Measurements from ENCODE around the gene UTF1. TPM values are rescaled to one million over a fixed set of nuclear protein-coding genes. Genes with fewer than 3 reads are reported as not detected.
A peak's percentile ranks its signal among the peaks of the same experiment; 100 is the strongest.

The UTF1 gene
- polyA plus RNA-seq, 3 donors = 0.14 to 0.48 (median 0.24) TPM

DNA sequence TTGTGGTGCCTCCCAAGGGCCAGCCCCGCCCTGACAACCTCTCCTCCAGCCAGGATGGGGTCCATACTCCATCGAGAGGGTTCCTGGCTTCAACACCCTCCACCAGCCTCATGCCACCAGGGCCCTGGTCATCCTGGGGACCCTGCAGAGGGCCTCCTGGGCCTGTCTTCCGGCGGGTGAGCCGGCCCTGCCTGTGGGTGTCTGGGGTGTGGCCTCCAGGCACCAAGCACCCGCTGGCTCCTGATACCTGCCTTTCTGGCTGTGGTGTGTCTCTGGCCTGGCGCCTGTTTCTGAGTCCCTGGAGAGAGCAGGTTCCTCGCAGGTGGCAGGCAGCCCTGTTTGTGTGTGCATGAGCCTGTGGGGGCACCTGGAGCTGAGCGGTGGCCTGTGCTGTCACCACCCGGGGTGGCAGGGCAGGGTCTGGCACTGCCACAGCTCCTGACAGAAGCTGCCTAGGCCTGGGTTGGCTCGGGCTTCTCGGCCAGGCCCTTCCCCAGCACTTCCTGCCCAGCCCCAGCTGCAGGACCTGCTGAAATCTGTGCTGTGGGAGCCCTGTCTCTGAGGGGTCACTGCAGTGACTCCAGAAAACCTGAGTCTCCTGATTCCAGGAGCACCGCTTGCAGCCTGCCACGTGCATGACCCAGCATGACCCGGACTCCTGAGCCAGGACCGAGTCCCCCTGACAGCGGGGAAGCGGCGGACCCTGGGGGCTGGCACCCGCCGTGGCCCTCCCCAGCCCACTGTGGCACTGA lies 28.2 kb downstream of the UTF1 start:
- Histone ChIP-seq H3K9ac (ENCODE audit: insufficient read depth, low read length, poor library complexity, severe bottlenecking) (peak overlapping the region; percentile 78), H3K4me2 (replicated peaks; ENCODE audit: extremely low read depth, low read length, poor library complexity, severe bottlenecking) (peak overlapping the region; percentile 69), H3K4me3 (replicated peaks in 1 of 3; ENCODE audit: low read depth in 2 of 3, low read length in 3 of 3) (peak overlapping the region in 1 of 3 experiments; percentile 66), H3K36me3 (replicated peaks in 1 of 2; ENCODE audit: control insufficient read depth in 1 of 2, insufficient read depth in 2 of 2, low read length in 2 of 2) (peaks cover 9% of the 10 kb centered on the region in 2 donors), H3K9me3 (replicated peaks in 1 of 2; ENCODE audit: control insufficient read depth in 1 of 2, insufficient read depth in 1 of 2, low read length in 2 of 2) (no peaks in the 10 kb centered on the region), H2AFZ (ENCODE audit: insufficient read depth, low read depth, low read length, poor library complexity, severe bottlenecking) (peak overlapping the region; percentile 48), H3K27ac (ENCODE audit: low read depth in 1 of 2, low read length in 2 of 2) (peak overlapping the region; percentile 94 to 97), H4K20me1 (ENCODE audit: insufficient read depth, low read length) (no peaks in the 10 kb centered on the region), H3K4me1 (ENCODE audit: control insufficient read depth in 1 of 2, insufficient read depth in 2 of 2, low read length in 2 of 2) (peaks cover 74 to 86% of the 10 kb centered on the region in 2 donors), H3K27me3 (ENCODE audit: control insufficient read depth in 2 of 2, insufficient read depth in 2 of 2, low read length in 2 of 2) (no peaks in the 10 kb centered on the region), H3K79me2 (ENCODE audit: insufficient read depth, low read length) (no peaks in the 10 kb centered on the region)
- peaks cover 0 to 6% (median 2%) of the 10 kb centered on the region in 3 donors for H3K27me3 Mint-ChIP-seq (ENCODE audit: low read depth in 3 of 3)
- H3K27ac Mint-ChIP-seq = peak overlapping the region; percentile 95 to 99 (median 98)
- TF ChIP-seq, protein P1, sequence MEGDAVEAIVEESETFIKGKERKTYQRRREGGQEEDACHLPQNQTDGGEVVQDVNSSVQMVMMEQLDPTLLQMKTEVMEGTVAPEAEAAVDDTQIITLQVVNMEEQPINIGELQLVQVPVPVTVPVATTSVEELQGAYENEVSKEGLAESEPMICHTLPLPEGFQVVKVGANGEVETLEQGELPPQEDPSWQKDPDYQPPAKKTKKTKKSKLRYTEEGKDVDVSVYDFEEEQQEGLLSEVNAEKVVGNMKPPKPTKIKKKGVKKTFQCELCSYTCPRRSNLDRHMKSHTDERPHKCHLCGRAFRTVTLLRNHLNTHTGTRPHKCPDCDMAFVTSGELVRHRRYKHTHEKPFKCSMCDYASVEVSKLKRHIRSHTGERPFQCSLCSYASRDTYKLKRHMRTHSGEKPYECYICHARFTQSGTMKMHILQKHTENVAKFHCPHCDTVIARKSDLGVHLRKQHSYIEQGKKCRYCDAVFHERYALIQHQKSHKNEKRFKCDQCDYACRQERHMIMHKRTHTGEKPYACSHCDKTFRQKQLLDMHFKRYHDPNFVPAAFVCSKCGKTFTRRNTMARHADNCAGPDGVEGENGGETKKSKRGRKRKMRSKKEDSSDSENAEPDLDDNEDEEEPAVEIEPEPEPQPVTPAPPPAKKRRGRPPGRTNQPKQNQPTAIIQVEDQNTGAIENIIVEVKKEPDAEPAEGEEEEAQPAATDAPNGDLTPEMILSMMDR (IDR thresholded peaks at IDR 0.05) = no peak
- 10% methylated on average over 19 of the region's 21 CpGs for WGBS (ENCODE audit: insufficient coverage)
- no peaks in the 10 kb centered on the region for H3K9me3 Mint-ChIP-seq
- H3K4me1 Mint-ChIP-seq = peaks cover 72% of the 10 kb centered on the region
- peaks cover 7 to 12% of the 10 kb centered on the region in 2 donors for H3K36me3 Mint-ChIP-seq
- intact Hi-C loops (cut with micrococcal nuclease) = loop anchor here (2.0 to 10.0 kb wide), 5 partner anchors 21 to 246 kb away; partner anchors contain the start of genes TUBGCP2 (in 1 of the 2) and ZNF511 (in 1 of the 2)
- peak; percentile 43 to 57 (median 51) for DNase-seq
- H3K4me3 Mint-ChIP-seq = peak overlapping the region in 1 of 2 donors; percentile 69

DNA sequence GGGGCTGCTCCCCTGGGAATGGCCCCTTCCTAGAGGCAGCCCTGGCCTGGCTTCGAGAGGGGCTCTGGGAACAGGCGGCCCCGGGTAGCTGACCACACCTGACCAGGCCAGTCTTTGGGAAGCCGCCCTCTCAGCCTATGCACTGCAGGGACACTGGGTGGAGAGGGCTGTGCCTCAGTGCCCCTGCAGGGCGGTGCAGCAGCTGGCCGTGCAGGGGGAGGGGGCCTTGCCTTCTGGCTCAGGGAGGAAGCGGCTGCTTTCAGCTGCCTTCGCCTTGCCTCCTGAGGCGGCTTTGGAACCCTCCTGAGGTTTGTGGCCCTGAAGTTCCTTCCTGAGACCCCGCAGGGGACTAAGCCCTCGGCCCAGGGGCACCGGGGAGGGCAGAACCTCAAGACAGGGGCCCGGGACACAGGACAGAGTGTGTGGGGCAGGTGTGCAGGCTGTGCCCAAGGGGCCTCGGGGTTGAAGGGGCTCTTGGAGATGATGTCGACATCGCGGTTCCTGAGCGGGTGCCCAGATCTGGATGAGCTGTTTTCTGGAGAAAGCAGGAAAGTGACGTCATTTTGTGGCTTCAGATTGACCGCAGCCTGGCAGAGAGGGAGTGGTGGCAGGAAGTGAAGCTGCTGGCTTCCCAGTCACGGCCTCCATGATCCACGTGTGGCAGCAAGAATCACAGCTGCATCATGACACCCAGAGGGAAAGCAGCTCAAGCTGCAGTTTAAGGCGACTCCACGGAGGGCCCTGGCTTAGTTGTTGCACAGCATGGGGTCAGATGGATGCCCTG lies 29.0 kb downstream of the UTF1 start:
- Histone ChIP-seq H3K4me2 (replicated peaks; ENCODE audit: extremely low read depth, low read length, poor library complexity, severe bottlenecking) (peak overlapping the region; percentile 69), H3K36me3 (replicated peaks in 1 of 2; ENCODE audit: control insufficient read depth in 1 of 2, insufficient read depth in 2 of 2, low read length in 2 of 2) (peaks cover 9 to 15% of the 10 kb centered on the region in 2 donors), H3K4me3 (replicated peaks in 1 of 3; ENCODE audit: low read depth in 2 of 3, low read length in 3 of 3) (peak overlapping the region in 1 of 3 experiments; percentile 79), H3K79me2 (ENCODE audit: insufficient read depth, low read length) (no peaks in the 10 kb centered on the region), H3K9ac (ENCODE audit: insufficient read depth, low read length, poor library complexity, severe bottlenecking) (peak overlapping the region; percentile 78), H3K27me3 (ENCODE audit: control insufficient read depth in 2 of 2, insufficient read depth in 2 of 2, low read length in 2 of 2) (no peaks in the 10 kb centered on the region), H4K20me1 (ENCODE audit: insufficient read depth, low read length) (no peaks in the 10 kb centered on the region), H3K4me1 (ENCODE audit: control insufficient read depth in 1 of 2, insufficient read depth in 2 of 2, low read length in 2 of 2) (peaks cover 74 to 86% of the 10 kb centered on the region in 2 donors), H3K27ac (ENCODE audit: low read depth in 1 of 2, low read length in 2 of 2) (peak overlapping the region; percentile 94 to 97), H2AFZ (ENCODE audit: insufficient read depth, low read depth, low read length, poor library complexity, severe bottlenecking) (no peak overlapping the region), H3K9me3 (replicated peaks in 1 of 2; ENCODE audit: control insufficient read depth in 1 of 2, insufficient read depth in 1 of 2, low read length in 2 of 2) (no peaks in the 10 kb centered on the region)
- WGBS (ENCODE audit: insufficient coverage) = 4% methylated on average over 24 of the region's 24 CpGs
- H3K27ac Mint-ChIP-seq = peak overlapping the region; percentile 96 to 99 (median 98)
- TF ChIP-seq, protein P1 (IDR thresholded peaks at IDR 0.05) = no peak
- H3K9me3 Mint-ChIP-seq = no peaks in the 10 kb centered on the region
- H3K36me3 Mint-ChIP-seq = peaks cover 13 to 20% of the 10 kb centered on the region in 2 donors
- intact Hi-C loops (cut with micrococcal nuclease) = loop anchor here (1.0 to 10.0 kb wide), 6 partner anchors 20 to 247 kb away; partner anchors contain the start of genes TUBGCP2 (in 1 of the 2) and ZNF511 (in 1 of the 2)
- peak; percentile 98 to 100 (median 100) for DNase-seq
- H3K27me3 Mint-ChIP-seq (ENCODE audit: low read depth in 3 of 3) = peaks cover 0 to 6% (median 2%) of the 10 kb centered on the region in 3 donors
- peaks cover 72% of the 10 kb centered on the region for H3K4me1 Mint-ChIP-seq
- H3K4me3 Mint-ChIP-seq = peak overlapping the region; percentile 59 to 76

Measured in CD14-positive monocyte (primary cell).